Activated CD8-positive, alpha-beta memory T cell treated with anti-CD3 and anti-CD28 coated beads, Interleukin-2, amount 50 U/mL, for 24 hours (primary cell): ENCODE measurements around the gene BBLN.

Experiments
- DNase-seq: peaks from one replicate; pipeline ENCODE4 v3.0.0-alpha.2; 2020; ENCODE audit errors: extremely low read depth

Gene BBLN

DNA sequence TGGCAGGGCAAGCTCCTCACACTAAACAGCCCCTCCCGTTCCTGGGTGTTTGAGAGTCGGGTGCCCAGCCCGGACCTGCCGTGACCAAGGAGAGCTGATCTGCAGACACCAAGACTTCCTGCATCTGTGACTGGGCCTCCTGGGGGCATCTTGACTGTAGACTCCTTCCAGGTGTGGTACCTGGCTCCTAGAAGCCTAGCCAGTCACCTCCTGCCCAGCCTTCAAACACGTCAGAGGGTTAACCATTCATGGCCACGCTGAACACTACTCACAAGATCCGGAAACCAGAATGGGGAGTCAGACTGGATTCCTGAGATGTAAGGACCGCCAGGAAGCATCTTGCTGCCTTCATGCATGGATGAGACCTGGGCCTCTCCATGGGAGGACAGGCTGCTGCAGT is 14.5 kb upstream of the BBLN start:
- DNase-seq: no peak

DNA sequence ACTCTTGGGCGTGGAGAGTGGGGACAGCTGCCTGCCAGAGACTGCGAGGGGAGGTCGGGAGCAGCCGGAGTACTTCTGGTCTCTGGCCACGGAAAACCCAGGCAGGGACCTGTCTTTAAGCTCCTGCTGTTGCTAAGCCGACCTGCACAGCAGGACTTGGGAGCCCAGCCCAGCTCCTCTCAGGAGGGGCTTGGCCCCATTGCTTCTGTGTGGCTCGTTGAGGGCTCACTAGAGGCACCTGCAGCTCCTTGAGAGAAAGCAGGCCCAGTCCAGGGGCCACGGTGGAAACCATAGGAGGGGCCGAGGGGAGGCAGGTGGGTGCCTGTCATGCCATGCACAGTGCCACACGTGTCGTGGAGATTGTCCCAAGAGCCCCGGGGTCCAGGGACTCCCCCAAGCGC is 14.1 kb upstream of the BBLN start:
- DNase-seq: no peak

DNA sequence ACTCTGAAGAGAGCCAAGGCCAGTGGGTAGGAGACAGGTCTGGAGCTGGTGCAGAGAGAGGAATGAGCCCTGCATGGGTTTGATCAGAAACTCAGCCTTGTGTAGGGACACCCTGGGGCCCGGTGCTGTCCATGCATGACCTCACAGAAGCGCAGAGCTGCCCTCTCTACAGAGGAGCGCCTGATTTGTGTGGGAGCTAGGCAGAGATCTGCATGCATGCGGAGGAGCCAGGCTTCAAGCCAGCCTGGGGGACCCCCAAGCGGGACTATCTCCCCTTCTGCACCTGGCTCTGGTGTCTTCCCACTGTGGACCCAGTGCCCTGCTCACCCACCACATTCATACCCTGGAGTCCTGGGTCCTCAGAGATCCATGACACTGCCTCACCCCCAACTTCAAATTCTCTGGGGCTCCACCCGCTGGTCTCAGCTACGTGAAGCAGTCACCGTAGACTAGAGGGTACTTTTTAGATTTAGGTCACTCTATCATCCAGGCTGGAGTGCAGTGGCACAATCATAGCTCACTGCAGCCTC is 13.4 kb upstream of the BBLN start:
- no peak for DNase-seq

DNA sequence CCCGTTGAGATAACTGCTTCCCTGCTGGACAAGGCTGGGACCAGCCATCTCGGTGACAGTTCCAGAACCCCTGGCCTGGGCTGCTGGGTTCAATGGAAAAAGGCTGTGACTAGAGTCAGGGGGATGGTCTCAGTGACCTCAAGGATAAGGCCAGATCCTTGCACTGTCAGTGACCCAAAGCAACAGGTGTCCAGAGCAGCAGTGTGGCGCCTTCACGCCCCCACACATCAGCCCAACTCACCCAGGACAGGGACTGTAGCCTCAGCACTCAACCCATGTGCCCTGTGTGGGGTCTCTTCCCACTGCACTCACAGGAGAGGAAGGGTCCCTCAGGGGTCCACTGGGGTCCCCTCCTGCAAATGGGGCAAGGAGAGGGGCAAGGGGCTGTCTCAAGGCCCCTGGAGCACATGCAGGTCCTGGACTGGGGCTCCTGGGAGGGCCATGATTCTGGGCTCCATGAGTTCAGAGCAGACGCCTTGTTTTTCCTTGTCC is 11.5 kb upstream of the BBLN start:
- no peak for DNase-seq

DNA sequence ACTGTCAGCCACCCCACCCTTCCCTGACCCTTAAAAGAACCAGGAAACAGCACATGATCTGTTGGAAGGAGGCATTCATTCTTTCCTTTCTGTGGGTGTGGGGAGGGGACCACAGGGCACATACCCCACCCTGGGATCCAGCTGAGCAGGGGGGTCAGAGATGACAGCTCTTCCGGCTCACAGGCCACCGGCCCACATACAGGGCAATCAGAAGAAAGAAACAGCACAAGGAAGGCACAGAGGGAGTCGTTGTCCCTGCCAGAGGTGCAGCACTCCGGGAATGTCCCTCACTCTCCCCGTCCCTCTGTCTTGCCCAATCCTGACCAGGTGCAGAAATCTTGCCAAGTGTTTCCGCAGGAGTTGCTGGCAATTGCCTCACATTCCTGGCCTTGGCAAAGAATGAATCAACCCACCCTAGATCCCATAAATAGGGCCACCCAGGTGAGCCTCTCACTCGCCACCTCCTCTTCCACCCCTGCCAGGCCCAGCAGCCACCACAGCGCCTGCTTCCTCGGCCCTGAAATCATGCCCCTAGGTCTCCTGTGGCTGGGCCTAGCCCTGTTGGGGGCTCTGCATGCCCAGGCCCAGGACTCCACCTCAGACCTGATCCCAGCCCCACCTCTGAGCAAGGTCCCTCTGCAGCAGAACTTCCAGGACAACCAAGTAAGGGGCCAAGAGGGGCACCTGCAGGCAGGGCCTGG is 10.9 kb upstream of the BBLN start, which contains the start of gene LCN2:
Gene LCN2, plus strand, starts transcription at position 453 of the 701 bp plus-strand sequence. Its CDS starts 73 bp downstream, at position 526.
- DNase-seq: no peak

DNA sequence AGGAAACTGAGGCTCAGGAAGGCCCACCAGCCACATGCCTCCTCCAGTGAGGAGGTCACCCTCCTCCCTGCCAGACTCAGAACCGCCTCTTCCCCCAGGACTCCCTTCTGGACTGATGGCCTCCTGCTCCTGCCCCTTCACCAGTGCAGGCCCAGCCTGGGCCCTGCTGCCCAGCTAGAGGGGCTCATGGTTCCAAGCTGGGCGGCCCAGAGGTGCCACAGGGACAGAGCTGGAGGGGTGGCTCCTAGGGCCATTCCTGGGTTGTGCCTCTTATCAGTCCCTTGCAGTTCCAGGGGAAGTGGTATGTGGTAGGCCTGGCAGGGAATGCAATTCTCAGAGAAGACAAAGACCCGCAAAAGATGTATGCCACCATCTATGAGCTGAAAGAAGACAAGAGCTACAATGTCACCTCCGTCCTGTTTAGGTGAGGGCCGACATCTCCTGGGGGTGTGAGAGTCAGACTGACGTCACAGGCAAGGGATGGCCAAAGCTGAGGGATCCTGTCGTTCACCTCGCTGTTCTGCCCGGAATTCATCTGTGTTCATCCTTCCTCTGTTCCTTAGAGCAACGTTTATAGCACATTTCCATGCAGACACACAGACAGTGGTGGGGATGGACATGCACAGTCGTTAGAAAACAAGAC is 10.0 kb upstream of the BBLN start:
- DNase-seq: no peak

DNA sequence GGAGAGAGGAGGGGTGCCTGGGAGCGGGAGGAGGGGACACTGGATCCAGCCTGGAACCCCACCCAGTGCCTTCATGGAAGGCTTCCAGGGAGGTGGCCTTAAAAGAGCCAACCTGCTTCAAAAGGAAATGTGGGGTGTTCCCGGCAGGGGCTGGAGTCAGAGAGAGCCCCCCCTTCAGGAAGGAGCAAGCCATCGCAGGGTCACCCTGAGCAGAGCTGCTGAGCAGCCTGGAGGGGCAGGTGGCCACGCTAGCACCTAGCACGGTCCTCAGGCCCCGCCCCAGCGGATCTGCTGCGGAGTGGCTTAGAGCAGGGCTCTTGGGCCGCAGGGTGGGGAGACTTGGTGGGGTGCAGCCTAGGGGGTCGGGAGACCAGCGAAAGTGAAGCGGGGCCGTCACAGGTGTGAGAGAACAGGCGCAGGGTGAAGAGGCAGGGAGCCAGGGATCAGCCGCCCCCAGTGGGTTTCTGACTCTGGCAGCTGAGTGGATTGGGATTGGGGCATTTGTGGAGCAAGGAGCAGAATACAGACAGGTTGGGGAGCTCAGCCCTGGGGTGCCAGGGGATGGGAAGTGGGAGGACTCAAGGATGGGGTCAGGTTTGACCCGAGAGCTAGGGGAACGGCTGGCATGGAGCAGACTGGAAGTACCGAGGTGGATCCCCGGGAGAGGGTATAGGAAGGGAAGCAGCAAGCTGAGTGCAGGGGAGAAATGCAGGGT is 9.3 kb upstream of the BBLN start:
- no peak for DNase-seq

DNA sequence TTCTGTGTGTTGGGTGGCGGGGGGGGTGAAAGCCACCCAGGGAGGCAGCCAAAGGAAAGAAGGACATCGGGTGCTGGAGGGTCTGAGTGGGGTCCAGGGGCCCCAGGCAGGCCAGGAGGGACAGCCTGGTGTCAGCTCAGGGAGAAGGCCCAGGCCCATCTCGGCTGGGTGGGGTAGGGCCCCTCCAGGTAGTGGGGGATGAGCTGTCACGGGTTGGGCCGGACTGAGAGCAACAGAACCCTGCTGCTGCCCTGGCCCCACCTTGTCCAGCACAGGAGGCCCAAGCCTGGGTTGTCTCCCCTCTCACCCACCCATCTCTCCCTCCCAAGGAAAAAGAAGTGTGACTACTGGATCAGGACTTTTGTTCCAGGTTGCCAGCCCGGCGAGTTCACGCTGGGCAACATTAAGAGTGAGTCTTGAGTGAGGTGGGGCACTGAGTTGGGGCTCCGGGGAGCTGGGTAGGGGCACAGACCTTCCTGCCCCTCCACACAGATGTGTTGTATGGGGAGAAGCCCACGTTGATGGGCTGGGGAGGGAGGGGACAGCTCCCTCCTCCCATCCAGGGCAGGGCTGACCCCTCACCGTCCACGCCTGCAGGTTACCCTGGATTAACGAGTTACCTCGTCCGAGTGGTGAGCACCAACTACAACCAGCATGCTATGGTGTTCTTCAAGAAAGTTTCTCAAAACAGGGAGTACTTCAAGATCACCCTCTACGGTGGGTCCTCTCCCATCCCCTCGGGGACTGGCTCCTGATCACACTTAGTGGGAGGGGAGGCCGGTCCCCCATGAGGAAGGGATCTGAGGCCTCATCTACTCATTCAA is 8.5 kb upstream of the BBLN start:
- no peak for DNase-seq

DNA sequence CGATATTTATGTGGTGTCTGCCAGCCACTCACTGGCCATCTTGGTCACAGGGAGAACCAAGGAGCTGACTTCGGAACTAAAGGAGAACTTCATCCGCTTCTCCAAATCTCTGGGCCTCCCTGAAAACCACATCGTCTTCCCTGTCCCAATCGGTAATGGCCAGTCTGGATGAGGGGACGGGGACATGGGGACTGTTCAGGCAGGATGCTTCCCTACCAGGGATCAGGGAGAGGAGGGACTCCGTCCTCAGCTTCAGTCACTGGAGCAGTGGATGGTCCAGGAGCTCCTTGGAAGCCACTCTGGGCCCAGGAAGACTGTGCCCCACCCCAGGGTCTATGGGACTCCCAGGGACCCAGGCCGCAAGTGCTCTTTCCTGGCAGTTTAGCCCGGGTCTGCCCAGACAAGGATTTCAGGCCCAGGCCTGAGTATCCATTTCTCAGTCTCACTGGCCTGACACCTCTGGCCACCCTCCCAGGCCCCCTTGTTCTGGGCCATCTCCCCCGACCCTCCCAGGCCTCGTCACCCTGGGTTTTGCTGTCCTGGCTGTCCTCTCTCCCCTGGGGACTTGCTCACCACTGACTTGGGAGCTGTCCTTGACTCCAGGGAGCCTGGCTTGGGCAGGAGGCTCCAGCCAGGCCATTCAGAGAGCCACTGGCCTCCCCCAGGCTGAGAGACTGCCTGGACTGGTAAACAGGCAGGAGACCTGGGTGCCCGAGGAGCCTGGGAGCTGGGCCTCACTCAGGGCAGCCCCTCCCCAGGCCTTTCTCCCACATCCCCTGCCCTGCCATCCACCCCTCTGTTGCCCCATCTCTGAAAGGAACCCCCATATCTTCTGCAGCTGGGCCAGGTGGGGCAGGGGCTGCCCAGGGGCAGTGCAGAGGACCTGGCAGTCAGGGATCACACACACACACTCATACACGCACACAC is 7.7 kb upstream of the BBLN start:
- no peak for DNase-seq

DNA sequence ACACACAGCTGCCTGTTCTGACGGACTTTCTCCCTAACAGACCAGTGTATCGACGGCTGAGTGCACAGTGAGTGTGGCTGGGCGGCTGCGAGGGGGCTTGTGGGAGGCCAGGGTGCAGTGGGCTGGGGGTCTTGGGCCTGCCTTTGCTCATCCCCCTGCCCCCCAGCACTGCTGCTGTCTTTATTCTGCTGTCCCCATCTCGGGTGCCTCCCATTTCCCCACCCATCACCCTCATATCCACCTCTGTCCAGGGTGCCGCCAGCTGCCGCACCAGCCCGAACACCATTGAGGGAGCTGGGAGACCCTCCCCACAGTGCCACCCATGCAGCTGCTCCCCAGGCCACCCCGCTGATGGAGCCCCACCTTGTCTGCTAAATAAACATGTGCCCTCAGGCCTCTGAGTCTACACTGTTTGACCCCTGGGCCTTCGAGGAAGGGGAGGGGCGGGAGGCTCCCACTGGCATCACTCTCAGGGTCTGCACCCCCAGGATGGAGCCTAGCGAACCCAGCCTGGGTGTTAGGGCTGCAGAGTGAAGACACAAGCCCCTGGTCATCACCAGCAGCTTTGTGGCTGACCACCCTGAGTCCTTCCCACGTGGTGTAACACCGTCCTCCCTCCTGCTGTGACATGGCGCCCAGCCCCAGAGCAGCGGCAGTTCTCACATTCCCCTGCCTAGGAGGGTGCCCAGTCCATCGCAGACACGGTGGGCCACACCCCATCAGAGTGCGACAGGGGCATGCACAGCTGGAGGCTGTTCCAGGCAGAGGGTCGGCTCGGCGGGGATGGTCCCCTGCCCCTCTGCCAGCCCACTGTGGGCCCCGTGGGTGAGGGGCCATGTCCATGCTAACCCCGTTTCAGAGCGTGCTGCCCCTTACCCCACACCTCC is 6.8 kb upstream of the BBLN start:
- DNase-seq: no peak

DNA sequence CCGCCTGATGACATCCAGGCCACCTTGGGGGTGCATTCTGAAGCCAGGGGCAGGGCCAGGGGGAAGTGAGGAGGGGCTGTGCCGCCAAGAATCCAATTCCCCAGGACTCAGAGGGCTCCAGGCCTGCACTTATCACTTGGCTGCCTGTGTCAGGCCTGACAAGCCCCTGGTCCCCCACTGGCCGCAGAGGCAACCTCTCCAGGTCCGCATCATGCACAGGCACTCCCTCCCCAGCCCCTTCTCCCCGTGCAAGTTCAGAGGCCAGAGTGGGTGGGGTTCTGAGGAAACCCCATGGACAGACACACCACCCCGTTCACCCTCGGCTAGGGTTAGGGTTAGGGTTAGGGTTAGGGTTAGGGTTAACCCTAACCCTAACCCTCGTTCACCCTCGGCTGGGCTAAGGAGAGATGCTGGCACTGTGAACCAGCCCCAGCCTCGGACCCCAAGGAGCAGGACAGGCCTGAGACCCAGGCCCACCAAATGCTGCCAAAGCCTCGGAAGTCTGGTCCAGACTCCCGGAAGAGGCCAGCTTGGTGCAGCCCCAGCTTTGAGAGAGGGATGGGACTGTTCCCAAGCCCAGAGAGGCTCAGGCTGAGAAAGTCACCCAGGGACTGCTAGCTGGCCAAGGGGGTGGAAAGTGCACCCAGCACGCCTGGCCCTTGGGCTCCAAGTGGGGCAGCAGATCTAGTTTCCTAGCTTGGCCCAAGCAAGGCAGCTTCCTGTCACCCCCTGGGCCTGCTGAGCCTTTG is 5.9 kb upstream of the BBLN start:
- DNase-seq: no peak

DNA sequence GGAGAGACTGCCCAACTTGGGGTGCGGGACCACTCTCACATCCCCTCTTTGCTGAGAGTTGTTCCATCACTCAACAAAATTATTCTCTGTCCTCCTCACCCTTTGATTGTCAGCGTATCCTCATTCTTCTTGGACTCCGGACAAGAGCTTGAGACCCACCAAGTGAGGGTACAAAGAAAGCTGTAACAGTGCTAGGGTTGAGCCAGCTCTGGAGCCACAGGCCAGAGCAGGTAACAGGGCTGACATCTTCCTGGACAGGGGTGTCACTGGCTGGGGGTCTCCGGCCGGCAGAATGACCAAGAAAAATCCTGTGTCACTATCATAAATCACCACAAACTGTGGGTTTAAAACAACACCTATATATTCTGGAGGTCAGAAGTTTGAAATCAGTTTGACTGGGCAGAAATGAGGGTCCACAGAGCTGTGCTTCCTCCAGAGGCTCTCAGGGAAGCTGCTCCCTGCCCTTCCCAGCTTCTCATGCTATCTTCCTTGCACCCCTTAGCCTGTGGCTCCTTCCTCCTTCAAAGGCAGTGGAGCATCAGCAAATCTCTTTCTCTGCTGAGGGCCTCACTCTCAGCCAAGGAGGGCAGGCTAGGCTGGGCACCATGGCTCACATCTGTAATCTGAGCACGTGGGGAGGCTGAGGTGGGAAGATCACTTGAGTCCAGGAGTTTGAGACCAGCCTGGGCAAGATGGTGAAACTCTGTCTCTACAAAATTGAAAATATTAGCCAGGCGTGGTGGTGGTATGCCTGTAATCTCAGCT is 4.1 kb upstream of the BBLN start:
- DNase-seq: no peak

DNA sequence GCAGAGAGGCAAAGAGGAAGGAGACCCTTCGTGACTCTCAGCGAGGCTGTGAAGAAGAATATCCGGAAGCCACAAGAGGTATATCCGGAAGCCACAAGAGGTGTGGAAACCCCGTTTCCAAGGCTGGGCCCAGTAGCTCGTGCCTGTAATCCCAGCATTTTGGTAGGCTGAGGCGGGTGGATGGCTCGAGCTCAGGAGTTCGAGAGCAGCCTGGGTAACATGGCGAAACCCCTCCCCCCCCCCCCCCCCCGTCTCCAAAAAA is 612 bp upstream of the BBLN start:
- no peak for DNase-seq

DNA sequence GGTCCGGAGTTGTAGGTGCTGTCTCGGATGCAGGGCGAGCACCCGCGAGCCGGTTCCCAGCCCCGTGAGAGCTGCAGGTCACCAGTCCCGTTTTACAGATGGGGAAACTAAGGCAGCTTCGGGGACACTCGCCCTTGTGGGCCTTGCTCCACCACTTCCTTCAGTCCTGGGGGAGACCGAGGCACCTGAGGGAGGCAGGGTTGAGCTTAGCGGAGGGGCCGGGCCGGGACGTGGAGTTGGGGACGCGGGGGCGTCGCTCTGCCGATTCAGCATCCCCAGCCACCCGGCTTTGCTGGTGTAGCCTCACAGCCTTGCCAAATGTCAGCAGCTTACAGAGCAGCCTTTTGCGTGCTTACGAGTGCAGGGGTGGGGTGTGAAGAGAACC is 530 bp downstream of the BBLN start:
- DNase-seq: no peak

DNA sequence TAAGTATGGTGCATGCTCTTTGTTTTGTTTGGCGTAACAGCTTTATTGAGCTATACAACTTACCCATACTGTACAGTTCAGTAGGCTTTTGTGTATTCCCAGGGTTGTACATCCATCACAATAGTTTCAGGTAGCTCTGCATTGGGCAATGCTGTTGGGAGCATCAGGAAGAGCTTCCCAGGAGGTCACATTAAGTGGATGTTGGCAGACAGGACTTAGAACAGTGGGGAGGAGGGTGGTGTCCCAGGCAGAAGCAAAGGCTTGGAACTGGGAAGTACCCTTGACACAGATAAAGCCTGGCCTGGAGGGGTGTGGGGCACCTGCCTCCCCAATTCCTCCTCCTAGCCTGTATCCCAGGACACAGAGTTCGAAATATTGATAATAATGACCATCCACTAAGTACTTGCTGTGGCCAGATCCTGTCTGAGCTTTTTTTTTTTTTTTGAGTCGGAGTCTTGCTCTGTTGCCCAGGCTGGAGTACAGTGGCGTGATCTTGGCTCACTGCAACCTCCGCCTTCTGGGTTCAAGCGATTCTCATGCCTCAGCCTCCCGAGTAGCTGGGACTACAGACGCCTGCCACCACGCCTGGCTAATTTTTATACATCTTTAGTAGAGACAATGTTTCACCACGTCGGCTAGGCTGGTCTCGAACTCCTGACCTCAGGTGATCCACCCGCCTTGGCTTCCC is 1.3 kb downstream of the BBLN start:
- no peak for DNase-seq

DNA sequence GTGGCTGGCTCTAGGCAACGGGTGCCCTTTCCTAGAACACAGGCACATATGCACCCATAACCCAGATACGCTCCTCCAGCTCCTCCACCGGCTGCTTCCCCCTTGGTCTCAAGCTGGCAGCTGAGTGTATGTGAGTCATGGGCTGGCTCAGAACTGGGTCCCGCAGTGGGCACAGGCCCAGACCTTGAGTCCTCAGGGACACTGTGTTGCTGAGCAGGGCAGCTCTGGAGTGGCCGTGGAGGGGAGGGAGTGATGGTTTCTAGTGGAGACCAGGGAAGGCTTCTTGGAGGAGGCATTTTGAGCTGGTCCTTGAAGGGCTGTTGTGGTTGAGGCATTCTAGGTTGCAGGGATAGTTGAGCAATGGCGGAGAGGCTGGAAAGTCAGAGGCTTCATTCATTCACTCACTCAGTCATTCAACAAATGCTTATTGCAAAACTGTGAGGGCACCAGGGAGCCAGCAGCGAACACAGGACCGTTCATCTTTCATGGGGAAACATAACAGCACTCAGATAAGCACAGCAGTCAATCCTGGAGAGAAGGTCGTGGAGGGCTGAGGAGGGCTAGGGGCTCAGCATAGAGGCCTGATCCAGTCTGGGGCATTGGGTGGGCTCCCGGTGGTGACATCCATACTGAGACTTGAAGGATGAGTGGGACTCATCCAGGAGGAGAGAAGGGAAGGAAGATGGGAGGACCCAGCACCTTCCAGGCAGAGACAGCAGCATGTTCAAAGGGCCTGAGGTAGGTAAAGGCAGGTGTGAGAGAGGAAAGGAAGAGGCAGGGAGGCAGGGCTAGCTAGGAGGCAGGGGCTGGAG is 2.4 kb downstream of the BBLN start:
- no peak for DNase-seq

DNA sequence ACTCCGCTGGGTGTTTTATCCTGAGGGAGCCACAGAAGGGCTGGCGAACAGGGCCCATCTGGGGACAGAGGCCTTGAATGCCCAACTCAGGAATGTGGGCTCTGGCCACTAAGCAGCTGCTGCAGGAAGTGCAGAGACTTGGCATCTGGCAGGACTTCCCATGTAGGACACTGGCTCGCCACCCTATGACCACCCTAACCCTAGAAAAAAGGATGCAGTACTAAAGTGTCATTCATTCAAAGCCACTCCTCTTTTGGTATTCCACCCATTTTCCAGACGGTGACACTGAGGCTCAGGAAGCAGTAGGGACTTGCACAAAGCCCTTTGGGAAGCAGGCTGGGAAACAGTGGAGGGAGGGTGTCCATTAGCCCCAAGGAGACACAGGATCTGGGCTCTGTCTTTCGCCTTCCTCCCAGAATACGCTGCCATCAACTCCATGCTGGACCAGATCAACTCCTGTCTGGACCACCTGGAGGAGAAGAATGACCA is 3.0 kb downstream of the BBLN start:
- DNase-seq: no peak
